GM12872 (cell line): ENCODE results near the gene POLR3K.

Source experiments
- CTCF ChIP-seq: IDR thresholded peaks from 3 replicates; pipeline ENCODE4 v1.5.1; 2011; ENCODE audit warnings: low read depth, mild to moderate bottlenecking, low read length, moderate library complexity; ENCODE audit not compliant: insufficient read depth

Gene POLR3K

GRCh38 chr16:60929-61878 lies 7.8 kb upstream of the POLR3K start:
- no peak for TF ChIP-seq CTCF

- no peak for TF ChIP-seq CTCF
These were observed 6.8 kb upstream of the POLR3K start for GRCh38 chr16:60166-60565.

GRCh38 chr16:59440-60059 lies 6.1 kb upstream of the POLR3K start:
- TF ChIP-seq CTCF = no peak

- no peak for TF ChIP-seq CTCF
These were observed 5.4 kb upstream of the POLR3K start for GRCh38 chr16:58491-59439.

GRCh38 chr16:57711-58110 lies 4.3 kb upstream of the POLR3K start:
- TF ChIP-seq CTCF = no peak

GRCh38 chr16:56231-56927 lies 3.0 kb upstream of the POLR3K start:
- TF ChIP-seq CTCF = no peak
